Measurements from ENCODE around the gene SETD3. TPM values are rescaled to one million over a fixed set of nuclear protein-coding genes. Genes with fewer than 3 reads are reported as not detected.
A peak's percentile ranks its signal among the peaks of the same experiment; 100 is the strongest.

SETD3 gene
- total RNA-seq, 4 donors from 2014 or later: 61.9 to 120 (median 68.8) TPM

GRCh38 chr14:99518441-99519346, 38.0 kb upstream of the SETD3 start:
- peak; percentile 54 to 90 (median 89) for DNase-seq
- Histone ChIP-seq H3K36me3 (peaks cover 0 to 25% (median 0%) of the 10 kb centered on the region in 3 donors), H3K4me3 (no peak overlapping the region), H3K4me1 (peaks cover 0 to 21% (median 0%) of the 10 kb centered on the region in 4 donors), H3K27ac (no peak overlapping the region), H3K27me3 (no peaks in the 10 kb centered on the region), H3K9me3 (no peaks in the 10 kb centered on the region)
- TF ChIP-seq POLR2A (IDR thresholded peaks at IDR 0.05) (no peak), CTCF (IDR thresholded peaks at IDR 0.05) (peak; percentile 79 to 98 (median 96))

- no peaks in the 10 kb centered on the region for H3K27me3 ChIP-seq
- no peak overlapping the region for H3K4me3 ChIP-seq
- DNase-seq: peak in 1 of 3 donors; percentile 43
- TF ChIP-seq CTCF (IDR thresholded peaks at IDR 0.05) (no peak), POLR2A (IDR thresholded peaks at IDR 0.05) (no peak)
- H3K36me3 ChIP-seq: peaks cover 0 to 30% (median 0%) of the 10 kb centered on the region in 3 donors
- no peak overlapping the region for H3K27ac ChIP-seq
- H3K9me3 ChIP-seq: no peaks in the 10 kb centered on the region
- peaks cover 0 to 12% (median 0%) of the 10 kb centered on the region in 4 donors for H3K4me1 ChIP-seq
Observed at GRCh38 chr14:99517643-99518381, 37.2 kb upstream of the SETD3 start.

- TF ChIP-seq POLR2A (IDR thresholded peaks at IDR 0.05) (no peak), CTCF (IDR thresholded peaks at IDR 0.05) (no peak)
- H3K9me3 ChIP-seq: no peaks in the 10 kb centered on the region
- H3K27ac ChIP-seq: no peak overlapping the region
- H3K27me3 ChIP-seq: no peaks in the 10 kb centered on the region
- DNase-seq: peak in 2 of 3 donors; percentile 45 to 46
- no peak overlapping the region for H3K4me3 ChIP-seq
- peaks cover 0 to 35% (median 0%) of the 10 kb centered on the region in 3 donors for H3K36me3 ChIP-seq
- H3K4me1 ChIP-seq: peaks cover 0 to 8% (median 0%) of the 10 kb centered on the region in 4 donors
Observed at GRCh38 chr14:99516871-99517642, 36.4 kb upstream of the SETD3 start.

GRCh38 chr14:99516156-99516870, 35.7 kb upstream of the SETD3 start:
- Histone ChIP-seq H3K27ac (no peak overlapping the region), H3K27me3 (no peaks in the 10 kb centered on the region), H3K4me1 (peaks cover 0 to 8% (median 0%) of the 10 kb centered on the region in 4 donors), H3K36me3 (peaks cover 0 to 38% (median 0%) of the 10 kb centered on the region in 3 donors), H3K9me3 (no peaks in the 10 kb centered on the region), H3K4me3 (no peak overlapping the region)
- DNase-seq: peak in 1 of 3 donors; percentile 45
- TF ChIP-seq POLR2A (IDR thresholded peaks at IDR 0.05) (no peak), CTCF (IDR thresholded peaks at IDR 0.05) (no peak)
